Gastrocnemius medialis (tissue), 4 donors: ENCODE results near the gene SMG7. TPM values are rescaled to one million over a fixed set of nuclear protein-coding genes. Genes with fewer than 3 reads are reported as not detected.

Source experiments
- ATAC-seq, 2 donors: fragments of 150-250 bp; one replicate each; pipeline ENCODE4 v1.9.1; 2016
- DNase-seq, 2 donors: peaks; one replicate each; pipeline ENCODE4 v3.0.0-alpha.2; 2019
- H3K27ac ChIP-seq, 4 donors: fragments of 200-600 bp; sonication (generic); 1 replicate in 1 of 4; 2 replicates in 3 of 4; pipeline ENCODE4 v1.5.1; 2016 to 2018; ENCODE audit warnings: mild to moderate bottlenecking in 2 of 4, moderate library complexity in 1 of 4
- H3K27me3 ChIP-seq, 3 donors: fragments of 200-600 bp; sonication (generic) in 2 of 3; 1 replicate in 1 of 3; 2 replicates in 2 of 3; pipeline versions ENCODE4 v1.5.1 to v1.6.0; 2016 to 2019; ENCODE audit warnings: mild to moderate bottlenecking in 1 of 3, moderate library complexity in 1 of 3
- H3K36me3 ChIP-seq, 2 donors: fragments of 200-600 bp; sonication (generic) in 1 of 2; one replicate each; pipeline ENCODE4 v1.5.1; 2017 to 2018
- H3K4me1 ChIP-seq, 2 donors: fragments of 200-600 bp; sonication (generic) in 1 of 2; one replicate each; pipeline ENCODE4 v1.5.1; 2016 to 2017; ENCODE audit warnings: mild to moderate bottlenecking in 2 of 2
- H3K4me3 ChIP-seq, 4 donors: fragments of 200-600 bp; sonication (generic) in 3 of 4; 1 replicate in 1 of 4; 2 replicates in 3 of 4; pipeline ENCODE4 v1.5.1; 2016 to 2019; ENCODE audit warnings: mild to moderate bottlenecking in 2 of 4
- H3K9me3 ChIP-seq, 3 donors: fragments of 200-600 bp; sonication (generic) in 2 of 3; 1 replicate in 1 of 3; 2 replicates in 2 of 3; pipeline ENCODE4 v1.5.1; 2016 to 2019
- POLR2A ChIP-seq, 2 donors: fragments of 450-650 bp; IDR thresholded peaks; one replicate each; pipeline ENCODE4 v1.6.1; 2017; ENCODE audit warnings: antibody characterized with exemption in 2 of 2, mild to moderate bottlenecking in 2 of 2, moderate library complexity in 2 of 2
- in situ Hi-C, 4 donors: fragments of 200-750 bp; cut with MboI; loops; one replicate each; pipeline versions ENCODE4 v1.15.0 to v1.8.0; 2017; ENCODE audit warnings: low sequenced_read_pairs in 4 of 4
- intact Hi-C: fragments of 100-400 bp; cut with DNase I; formaldehyde crosslinking; loops from one replicate; pipeline ENCODE4 v1.15.1; 2023; ENCODE audit warnings: low total_unique reads
- total RNA-seq, 4 donors: library from RNA; depleted of rRNA; stranded (reverse); fragments of >200 nt; gene quantifications; one replicate each; pipeline versions ENCODE4 v1.1.0 to v1.2.3, GENCODE V29; 2016
- TF ChIP-seq, protein P1 (sequence below), 5 experiments: fragments of 450-650 bp in 3 of 5; fragments of 200-600 bp in 2 of 5; sonication (generic) in 2 of 5; IDR thresholded peaks in 4 of 5; conservative IDR thresholded peaks in 1 of 5; 1 replicate in 4 of 5; 2 replicates in 1 of 5; pipeline ENCODE4 v1.5.1; 2016 to 2019; ENCODE audit warnings: antibody characterized with exemption in 5 of 5, mild to moderate bottlenecking in 3 of 5, moderate library complexity in 3 of 5

The SMG7 gene
- total RNA-seq, 4 donors from 2014 or later = 19.2 to 28.7 (median 26.1) TPM

DNA sequence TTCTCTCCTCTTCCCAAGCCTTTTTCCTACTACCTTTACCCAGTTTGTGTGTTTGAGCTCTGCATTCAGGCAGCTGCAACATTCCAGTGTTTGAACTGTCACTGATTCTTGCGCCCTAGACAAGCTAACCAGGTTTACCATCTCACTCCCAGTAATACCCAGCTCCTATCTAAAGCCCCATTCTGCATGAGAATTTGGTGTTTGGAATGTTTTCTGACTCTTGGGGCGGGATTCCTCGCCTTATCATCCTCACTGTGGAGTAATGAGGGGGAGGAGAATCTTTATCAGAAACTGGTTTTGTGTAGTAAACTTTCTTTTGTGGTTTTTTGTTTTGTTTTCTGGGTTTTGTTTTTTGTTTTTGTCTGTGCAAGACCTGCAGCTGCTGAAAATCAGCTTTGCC is 81.5 kb downstream of the SMG7 start:
- ATAC-seq = no peak
- in situ Hi-C loops (no loop called here), intact Hi-C loops (loop anchor here (5.0 kb wide), 1 partner anchor 36 kb away; no protein-coding TSS in a partner anchor)
- no peaks in the 10 kb centered on the region for H3K27me3 ChIP-seq
- DNase-seq = no peak
- H3K36me3 ChIP-seq = peaks cover 0 to 49% of the 10 kb centered on the region in 2 donors
- no peak overlapping the region for H3K27ac ChIP-seq
- H3K4me3 ChIP-seq = no peak overlapping the region
- H3K4me1 ChIP-seq = no peaks in the 10 kb centered on the region
- H3K9me3 ChIP-seq = no peaks in the 10 kb centered on the region
- no peak for TF ChIP-seq POLR2A (IDR thresholded peaks at IDR 0.05)
- TF ChIP-seq, protein P1, sequence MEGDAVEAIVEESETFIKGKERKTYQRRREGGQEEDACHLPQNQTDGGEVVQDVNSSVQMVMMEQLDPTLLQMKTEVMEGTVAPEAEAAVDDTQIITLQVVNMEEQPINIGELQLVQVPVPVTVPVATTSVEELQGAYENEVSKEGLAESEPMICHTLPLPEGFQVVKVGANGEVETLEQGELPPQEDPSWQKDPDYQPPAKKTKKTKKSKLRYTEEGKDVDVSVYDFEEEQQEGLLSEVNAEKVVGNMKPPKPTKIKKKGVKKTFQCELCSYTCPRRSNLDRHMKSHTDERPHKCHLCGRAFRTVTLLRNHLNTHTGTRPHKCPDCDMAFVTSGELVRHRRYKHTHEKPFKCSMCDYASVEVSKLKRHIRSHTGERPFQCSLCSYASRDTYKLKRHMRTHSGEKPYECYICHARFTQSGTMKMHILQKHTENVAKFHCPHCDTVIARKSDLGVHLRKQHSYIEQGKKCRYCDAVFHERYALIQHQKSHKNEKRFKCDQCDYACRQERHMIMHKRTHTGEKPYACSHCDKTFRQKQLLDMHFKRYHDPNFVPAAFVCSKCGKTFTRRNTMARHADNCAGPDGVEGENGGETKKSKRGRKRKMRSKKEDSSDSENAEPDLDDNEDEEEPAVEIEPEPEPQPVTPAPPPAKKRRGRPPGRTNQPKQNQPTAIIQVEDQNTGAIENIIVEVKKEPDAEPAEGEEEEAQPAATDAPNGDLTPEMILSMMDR (IDR thresholded peaks at IDR 0.05 in 4 of 5, conservative IDR thresholded peaks at IDR 0.05 in 1 of 5) = no peak

DNA sequence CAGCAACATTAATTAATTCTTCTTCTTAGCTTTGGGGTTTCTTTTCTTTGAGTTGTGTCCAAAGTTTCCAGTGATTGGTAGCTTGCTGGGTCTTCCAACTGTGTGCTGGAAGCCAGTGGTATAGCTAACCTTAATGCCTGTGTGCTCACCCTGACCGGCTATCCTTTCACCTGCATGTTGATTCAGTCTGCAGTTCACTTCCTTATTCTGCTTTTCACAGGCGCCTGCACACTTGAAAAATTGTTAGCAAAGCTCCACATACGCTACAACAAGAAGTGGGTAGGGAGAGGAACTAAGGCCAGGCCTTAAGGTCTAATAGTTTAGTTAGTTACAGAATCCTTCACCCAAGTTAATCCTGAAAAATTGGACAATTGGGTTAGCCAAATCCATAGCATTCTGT is 82.3 kb downstream of the SMG7 start:
- Histone ChIP-seq H3K36me3 (peaks cover 0 to 43% of the 10 kb centered on the region in 2 donors), H3K27me3 (no peaks in the 10 kb centered on the region), H3K27ac (no peak overlapping the region), H3K9me3 (no peaks in the 10 kb centered on the region), H3K4me1 (no peaks in the 10 kb centered on the region), H3K4me3 (no peak overlapping the region)
- intact Hi-C loops = loop anchor here (5.0 kb wide), 1 partner anchor 37 kb away; no protein-coding TSS in a partner anchor
- ATAC-seq = no peak
- TF ChIP-seq, protein P1 (IDR thresholded peaks at IDR 0.05 in 4 of 5, conservative IDR thresholded peaks at IDR 0.05 in 1 of 5) = no peak
- no peak for TF ChIP-seq POLR2A (IDR thresholded peaks at IDR 0.05)
- DNase-seq = no peak
- in situ Hi-C loops = no loop called here

DNA sequence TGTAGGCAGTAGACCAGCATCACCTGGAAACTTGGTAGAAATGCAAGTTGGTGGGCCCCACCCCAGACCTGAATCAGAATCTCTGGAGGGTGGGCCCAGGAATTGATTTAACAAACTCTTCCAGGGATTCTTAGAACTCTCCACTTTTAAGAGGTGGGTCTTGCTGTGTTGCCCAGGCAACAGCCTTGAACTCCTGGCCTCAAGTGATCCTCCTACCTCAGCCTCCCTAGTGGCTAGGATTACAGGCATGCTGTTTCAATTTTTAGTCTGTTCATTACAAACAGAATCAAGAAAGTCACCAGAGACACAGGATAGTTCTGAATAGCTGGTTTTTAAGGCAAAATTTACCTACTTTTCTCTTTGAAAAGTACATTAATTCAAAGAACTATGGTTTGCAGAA is 86.8 kb downstream of the SMG7 start:
- Histone ChIP-seq H3K27me3 (no peaks in the 10 kb centered on the region), H3K27ac (no peak overlapping the region), H3K4me1 (no peaks in the 10 kb centered on the region), H3K4me3 (no peak overlapping the region), H3K9me3 (no peaks in the 10 kb centered on the region), H3K36me3 (no peaks in the 10 kb centered on the region)
- in situ Hi-C loops (no loop called here), intact Hi-C loops (no loop called here)
- no peak for ATAC-seq
- TF ChIP-seq, protein P1 (IDR thresholded peaks at IDR 0.05 in 4 of 5, conservative IDR thresholded peaks at IDR 0.05 in 1 of 5) = no peak
- no peak for TF ChIP-seq POLR2A (IDR thresholded peaks at IDR 0.05)
- DNase-seq = no peak

DNA sequence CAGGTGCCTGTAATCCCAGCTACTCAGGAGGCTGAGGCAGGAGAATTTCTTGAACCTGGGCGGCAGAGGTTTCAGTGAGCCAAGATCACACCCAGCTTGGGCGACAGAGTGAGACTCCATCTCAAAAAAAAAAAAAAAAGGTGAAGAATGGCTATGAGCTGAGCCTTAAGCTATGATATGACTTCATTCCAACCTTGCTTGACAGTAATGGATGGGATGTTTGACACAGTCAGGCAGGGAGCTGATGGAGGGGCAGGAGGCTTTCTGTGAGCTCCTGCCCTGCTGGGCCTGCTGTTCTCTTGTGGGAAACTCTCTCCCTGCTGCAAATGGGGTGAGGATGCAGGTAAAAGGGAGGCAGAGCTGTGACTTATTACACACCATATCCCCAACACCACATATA is 90.4 kb downstream of the SMG7 start:
- H3K4me1 ChIP-seq = no peaks in the 10 kb centered on the region
- DNase-seq (no peak), ATAC-seq (no peak)
- intact Hi-C loops = no loop called here
- no peaks in the 10 kb centered on the region for H3K36me3 ChIP-seq
- no peak overlapping the region for H3K27ac ChIP-seq
- in situ Hi-C loops = no loop called here
- H3K9me3 ChIP-seq = no peaks in the 10 kb centered on the region
- TF ChIP-seq, protein P1 (IDR thresholded peaks at IDR 0.05 in 4 of 5, conservative IDR thresholded peaks at IDR 0.05 in 1 of 5) = no peak
- TF ChIP-seq POLR2A (IDR thresholded peaks at IDR 0.05) = no peak
- no peak overlapping the region for H3K4me3 ChIP-seq
- H3K27me3 ChIP-seq = no peaks in the 10 kb centered on the region

DNA sequence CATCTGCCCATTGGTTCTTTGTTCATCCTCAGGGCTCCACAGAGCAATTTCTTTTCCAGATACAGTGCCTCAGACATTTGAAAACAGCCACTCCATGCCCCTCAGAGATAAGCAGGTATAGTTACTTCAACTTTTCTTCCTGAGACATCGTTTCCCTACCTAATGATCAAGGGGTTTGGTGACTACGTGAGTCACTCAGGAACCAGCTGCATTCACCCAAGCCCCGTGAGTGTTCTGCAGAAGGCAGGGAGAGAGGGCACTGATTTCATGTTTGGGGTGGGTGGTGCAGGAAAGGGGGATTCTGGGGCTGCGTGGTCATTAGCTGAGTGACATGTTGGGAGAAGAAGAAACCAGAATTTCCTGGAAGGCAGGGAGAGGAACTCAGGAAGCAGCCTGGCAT is 93.0 kb downstream of the SMG7 start:
- Histone ChIP-seq H3K4me3 (no peak overlapping the region), H3K4me1 (no peaks in the 10 kb centered on the region), H3K27ac (no peak overlapping the region), H3K36me3 (no peaks in the 10 kb centered on the region), H3K27me3 (no peaks in the 10 kb centered on the region), H3K9me3 (no peaks in the 10 kb centered on the region)
- in situ Hi-C loops (no loop called here), intact Hi-C loops (no loop called here)
- DNase-seq = no peak
- no peak for ATAC-seq
- TF ChIP-seq POLR2A (IDR thresholded peaks at IDR 0.05) = no peak
- TF ChIP-seq, protein P1 (IDR thresholded peaks at IDR 0.05 in 4 of 5, conservative IDR thresholded peaks at IDR 0.05 in 1 of 5) = no peak
